GM23338 (cell line): ENCODE results near the gene NDUFA13. TPM values are rescaled to one million over a fixed set of nuclear protein-coding genes. Genes with fewer than 3 reads are reported as not detected.
A peak's percentile ranks its signal among the peaks of the same experiment; 100 is the strongest.

Source experiments
- ATAC-seq: fragments of 200-7000 bp; cut with Tn5 transposase; 3 replicates; pipeline ENCODE4 v1.9.1; 2020
- DNase-seq: peaks from one replicate; pipeline ENCODE4 v3.0.0-alpha.2; 2015; ENCODE audit warnings: low spot score
- H2AFZ ChIP-seq: fragments of 200-600 bp; sonication (generic); 2 replicates; pipeline ENCODE4 v1.8.0; 2016; ENCODE audit warnings: antibody characterized with exemption, mild to moderate bottlenecking, moderate library complexity
- H3F3A ChIP-seq: fragments of 200-600 bp; sonication (generic); replicated peaks from 2 replicates; pipeline ENCODE4 v1.8.0; 2017; ENCODE audit warnings: antibody characterized with exemption, mixed run types, low read depth
- H3K27ac ChIP-seq: fragments of 200-600 bp; sonication (generic); 2 replicates; pipeline ENCODE4 v1.6.1; 2016; ENCODE audit warnings: low read depth
- H3K27me3 ChIP-seq: fragments of 200-600 bp; sonication (generic); 2 replicates; pipeline ENCODE4 v1.8.0; 2016; ENCODE audit warnings: mild to moderate bottlenecking, mixed run types, moderate library complexity; ENCODE audit not compliant: insufficient read depth
- H3K36me3 ChIP-seq: fragments of 200-600 bp; sonication (generic); 2 replicates; pipeline ENCODE4 v1.8.0; 2016; ENCODE audit warnings: mild to moderate bottlenecking; ENCODE audit not compliant: insufficient read depth
- H3K4me1 ChIP-seq: fragments of 200-600 bp; sonication (generic); 2 replicates; pipeline ENCODE4 v1.8.0; 2016; ENCODE audit warnings: mild to moderate bottlenecking, moderate library complexity; ENCODE audit not compliant: insufficient read depth
- H3K4me2 ChIP-seq: fragments of 200-600 bp; sonication (generic); 2 replicates; pipeline ENCODE4 v1.7.1; 2017; ENCODE audit warnings: mixed run types
- H3K4me3 ChIP-seq: fragments of 200-600 bp; sonication (generic); 2 replicates; pipeline ENCODE4 v1.6.1; 2016; ENCODE audit warnings: mixed run types
- H3K79me2 ChIP-seq: fragments of 200-600 bp; sonication (generic); replicated peaks from 2 replicates; pipeline ENCODE4 v1.8.0; 2017; ENCODE audit warnings: mild to moderate bottlenecking; ENCODE audit not compliant: insufficient read depth
- H3K9me2 ChIP-seq: fragments of 200-600 bp; sonication (generic); 2 replicates; pipeline ENCODE4 v1.8.0; 2017; ENCODE audit not compliant: insufficient read depth
- H4K20me1 ChIP-seq: fragments of 200-600 bp; sonication (generic); replicated peaks from 2 replicates; pipeline ENCODE4 v1.8.0; 2017; ENCODE audit warnings: mild to moderate bottlenecking; ENCODE audit not compliant: insufficient read depth
- H3K27ac Mint-ChIP-seq: 2 replicates; pipeline ENCODE4 v1.8.0; 2020; ENCODE audit warnings: inconsistent platforms, mild to moderate bottlenecking, moderate library complexity, mixed read lengths
- H3K27me3 Mint-ChIP-seq: 3 replicates; pipeline ENCODE4 v1.8.0; 2022; ENCODE audit warnings: low read depth, mild to moderate bottlenecking, moderate library complexity, mixed read lengths, inconsistent platforms; ENCODE audit not compliant: insufficient read depth, poor library complexity
- H3K36me3 Mint-ChIP-seq: 3 replicates; pipeline ENCODE4 v1.8.0; 2021; ENCODE audit warnings: low read depth, mild to moderate bottlenecking, inconsistent platforms, moderate library complexity, mixed read lengths
- H3K4me1 Mint-ChIP-seq: 3 replicates; pipeline ENCODE4 v1.8.0; 2020; ENCODE audit warnings: mild to moderate bottlenecking, inconsistent platforms, mixed read lengths
- H3K4me3 Mint-ChIP-seq: 3 replicates; pipeline ENCODE4 v1.8.0; 2021; ENCODE audit warnings: moderate library complexity, mild to moderate bottlenecking, inconsistent platforms, mixed read lengths
- H3K9me3 Mint-ChIP-seq: 3 replicates; pipeline ENCODE4 v1.8.0; 2020; ENCODE audit warnings: moderate library complexity, mild to moderate bottlenecking, inconsistent platforms, mixed read lengths
- CREB1 ChIP-seq: fragments of 250-450 bp; sonication (Bioruptor Pico); IDR thresholded peaks from 2 replicates; pipeline ENCODE4 v1.5.0; 2020; ENCODE audit warnings: low read depth, mild to moderate bottlenecking, moderate library complexity
- EZH2 ChIP-seq: fragments of 200-600 bp; sonication (generic); IDR thresholded peaks from one replicate; pipeline ENCODE4 v1.8.0; 2017; ENCODE audit warnings: antibody characterized with exemption, mild to moderate bottlenecking, low read depth; ENCODE audit not compliant: unreplicated experiment
- NANOG ChIP-seq: IDR thresholded peaks from 2 replicates; pipeline ENCODE4 v1.6.1; 2016; ENCODE audit warnings: antibody characterized with exemption, borderline replicate concordance
- POLR2AphosphoS5 ChIP-seq: IDR thresholded peaks from 2 replicates; pipeline ENCODE4 v1.6.1; 2016; ENCODE audit warnings: antibody characterized with exemption, low read depth
- REST ChIP-seq: IDR thresholded peaks from one replicate; pipeline ENCODE4 v1.6.1; 2018; ENCODE audit warnings: antibody characterized with exemption; ENCODE audit not compliant: unreplicated experiment
- STAT1 ChIP-seq: IDR thresholded peaks from one replicate; pipeline ENCODE4 v1.6.1; 2016; ENCODE audit warnings: antibody characterized with exemption; ENCODE audit not compliant: unreplicated experiment
- ZNF114 ChIP-seq: fragments of 250-450 bp; sonication (Bioruptor Pico); IDR thresholded peaks from 2 replicates; pipeline ENCODE4 v1.5.0; 2020; ENCODE audit warnings: mild to moderate bottlenecking, moderate library complexity
- ZNF331 ChIP-seq: fragments of 250-450 bp; sonication (Bioruptor Pico); IDR thresholded peaks from 2 replicates; pipeline ENCODE4 v1.5.0; 2020; ENCODE audit warnings: low read depth, mild to moderate bottlenecking, moderate library complexity
- polyA plus RNA-seq: library from polyadenylated mRNA; unstranded; fragments of >200 nt; fragmentation: Nextera tagmentation; extraction: Ambion mirVana; gene quantifications from 2 replicates; pipeline ENCODE4 v1.2.1, GENCODE V29; 2016
- total RNA-seq: library from RNA; depleted of rRNA; stranded (reverse); fragments of >200 nt; shearing (Covaris generic); gene quantifications from 2 replicates; pipeline ENCODE4 v1.2.3, GENCODE V29; 2014
- TF ChIP-seq, protein P1 (sequence below): IDR thresholded peaks from 2 replicates; pipeline ENCODE4 v1.6.1; 2016; ENCODE audit warnings: antibody characterized with exemption

NDUFA13 gene
- total and polyA plus RNA-seq, 2 experiments from 2014 or later: 143 to 598 TPM

- Histone ChIP-seq H3F3A (peaks cover 27% of the 10 kb centered on the region), H3K4me1 (peaks cover 6% of the 10 kb centered on the region; the same call in 1 of the 2 replicates), H4K20me1 (peaks cover 24% of the 10 kb centered on the region), H2AFZ (no peak overlapping the region), H3K4me2 (no peak overlapping the region), H3K27ac (0 out of 2 replicates have a peak overlapping the region, but pooled peaks have one; percentile 50), H3K4me3 (no peak overlapping the region), H3K27me3 (no peaks in the 10 kb centered on the region), H3K36me3 (peaks cover 5% of the 10 kb centered on the region; the same call in 1 of the 2 replicates), H3K9me2 (no peaks in the 10 kb centered on the region), H3K79me2 (peaks cover 25% of the 10 kb centered on the region)
- H3K27me3 Mint-ChIP-seq: peaks cover 8% of the 10 kb centered on the region
- peaks cover 36% of the 10 kb centered on the region for H3K4me1 Mint-ChIP-seq
- DNase-seq (peak; percentile 1), ATAC-seq (no peak)
- no peak overlapping the region for H3K4me3 Mint-ChIP-seq
- H3K27ac Mint-ChIP-seq: peak overlapping the region; percentile 48; the same call in 1 of the 2 replicates
- no peak for TF ChIP-seq STAT1
- TF ChIP-seq CREB1 (CRISPR knock-in tag): no peak
- TF ChIP-seq, protein P1, sequence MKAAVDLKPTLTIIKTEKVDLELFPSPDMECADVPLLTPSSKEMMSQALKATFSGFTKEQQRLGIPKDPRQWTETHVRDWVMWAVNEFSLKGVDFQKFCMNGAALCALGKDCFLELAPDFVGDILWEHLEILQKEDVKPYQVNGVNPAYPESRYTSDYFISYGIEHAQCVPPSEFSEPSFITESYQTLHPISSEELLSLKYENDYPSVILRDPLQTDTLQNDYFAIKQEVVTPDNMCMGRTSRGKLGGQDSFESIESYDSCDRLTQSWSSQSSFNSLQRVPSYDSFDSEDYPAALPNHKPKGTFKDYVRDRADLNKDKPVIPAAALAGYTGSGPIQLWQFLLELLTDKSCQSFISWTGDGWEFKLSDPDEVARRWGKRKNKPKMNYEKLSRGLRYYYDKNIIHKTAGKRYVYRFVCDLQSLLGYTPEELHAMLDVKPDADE: no peak
- TF ChIP-seq EZH2: no peak
- TF ChIP-seq POLR2AphosphoS5: no peak
- no peak for TF ChIP-seq NANOG
- no peak for TF ChIP-seq ZNF114 (CRISPR knock-in tag)
- no peak for TF ChIP-seq REST
- no peak for TF ChIP-seq ZNF331 (CRISPR knock-in tag)
- H3K36me3 Mint-ChIP-seq: peaks cover 37% of the 10 kb centered on the region
- no peaks in the 10 kb centered on the region for H3K9me3 Mint-ChIP-seq
Measured at GRCh38 chr19:19527674-19528625, 11.9 kb downstream of the NDUFA13 start.
